HG02938 (cell line): ENCODE measurements around the gene ALPI.

Experiments
- ATAC-seq: cut with Tn5 transposase; IDR thresholded peaks from one replicate; pipeline ENCODE4 v1.9.1; 2021; ENCODE audit warnings: mild to moderate bottlenecking, moderate library complexity; ENCODE audit not compliant: unreplicated experiment

The ALPI gene

DNA sequence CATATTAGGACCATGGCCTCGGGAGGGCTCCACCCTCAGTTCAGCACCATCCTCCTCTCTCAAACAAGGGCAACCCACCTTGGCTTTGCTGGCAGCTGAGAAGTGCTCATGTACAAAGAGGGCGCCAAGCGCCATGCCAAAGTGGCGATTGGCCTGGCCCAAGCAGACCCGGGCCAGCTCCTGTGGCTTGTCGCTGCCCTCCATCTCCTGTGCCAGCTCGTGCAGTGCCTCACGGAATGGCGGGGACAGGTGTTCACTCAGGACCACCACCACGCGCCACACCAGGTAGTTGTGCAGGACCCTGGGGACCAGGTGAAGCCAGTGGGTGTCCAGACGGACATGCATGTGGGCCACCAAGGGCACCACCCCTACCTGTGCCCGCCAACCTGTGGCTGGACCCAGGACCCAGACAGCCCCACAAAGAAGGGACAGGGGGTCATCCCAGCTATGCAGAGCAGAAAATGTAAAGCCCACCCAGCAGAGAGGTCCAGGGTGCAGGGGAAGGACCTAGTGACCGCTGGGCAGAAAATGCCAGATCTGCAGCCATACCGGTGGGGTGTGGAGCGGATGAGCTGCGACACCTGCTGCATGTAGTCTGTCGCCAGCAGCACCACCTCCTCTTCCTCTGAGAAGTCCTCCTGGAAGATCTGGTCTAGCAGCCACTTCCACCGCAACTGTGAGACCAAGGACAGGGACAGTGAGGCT lies 28.1 kb downstream of the ALPI start:
- ATAC-seq = no peak

DNA sequence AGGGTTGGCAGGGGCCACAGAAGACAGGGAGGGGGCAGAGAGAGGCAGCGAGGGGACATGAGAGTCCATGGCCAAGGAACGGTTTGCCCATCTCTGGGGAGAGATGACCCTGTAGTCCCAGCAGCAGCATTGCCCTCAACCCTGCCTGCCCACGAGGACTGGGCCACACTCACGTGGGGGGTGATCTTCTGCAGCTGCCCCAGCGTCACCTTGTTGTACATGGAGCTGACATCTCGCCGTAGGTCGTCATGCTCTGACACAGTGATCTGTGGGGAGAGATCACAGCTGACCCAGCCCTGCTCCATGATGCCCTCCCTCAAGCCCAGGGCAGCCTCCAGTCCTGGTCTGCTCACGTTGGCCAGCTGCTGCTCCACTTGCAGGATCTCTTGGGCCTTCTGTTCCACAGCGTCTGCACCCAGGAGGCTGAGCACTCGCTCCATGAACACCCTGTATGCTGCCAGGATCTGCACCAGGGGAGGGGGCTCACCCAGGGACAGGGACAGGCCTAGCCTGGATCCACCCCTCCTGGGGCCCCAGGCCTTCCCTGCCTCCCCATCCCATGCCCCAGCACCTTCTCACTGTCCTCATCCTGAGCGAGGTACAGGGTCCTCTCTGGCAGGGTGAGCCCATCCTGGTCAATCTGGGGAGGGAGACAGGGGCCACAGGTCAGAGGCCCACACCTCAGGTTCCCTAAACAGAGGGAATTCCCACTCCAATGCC lies 28.8 kb downstream of the ALPI start:
- ATAC-seq = no peak

DNA sequence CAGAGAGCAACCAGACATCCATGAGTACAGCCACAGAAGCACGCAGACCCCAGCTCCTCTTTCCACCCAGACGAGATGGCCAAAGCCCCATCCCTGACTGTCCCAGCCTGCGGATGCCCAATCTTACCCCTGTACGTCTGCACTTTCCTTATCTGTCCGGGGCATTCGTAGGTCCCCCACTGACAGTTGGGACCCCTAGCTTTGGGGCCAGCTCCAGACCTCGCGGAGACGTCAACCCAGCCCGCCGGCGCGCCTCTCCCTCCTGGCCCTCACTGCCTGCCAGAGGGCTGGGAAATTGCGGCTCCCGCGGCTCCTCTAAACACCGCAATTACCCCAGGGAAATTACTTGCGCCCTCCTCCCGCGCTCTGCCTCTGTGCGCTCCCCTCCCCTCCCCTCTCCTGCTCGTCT lies 29.4 kb downstream of the ALPI start:
- ATAC-seq = no peak

DNA sequence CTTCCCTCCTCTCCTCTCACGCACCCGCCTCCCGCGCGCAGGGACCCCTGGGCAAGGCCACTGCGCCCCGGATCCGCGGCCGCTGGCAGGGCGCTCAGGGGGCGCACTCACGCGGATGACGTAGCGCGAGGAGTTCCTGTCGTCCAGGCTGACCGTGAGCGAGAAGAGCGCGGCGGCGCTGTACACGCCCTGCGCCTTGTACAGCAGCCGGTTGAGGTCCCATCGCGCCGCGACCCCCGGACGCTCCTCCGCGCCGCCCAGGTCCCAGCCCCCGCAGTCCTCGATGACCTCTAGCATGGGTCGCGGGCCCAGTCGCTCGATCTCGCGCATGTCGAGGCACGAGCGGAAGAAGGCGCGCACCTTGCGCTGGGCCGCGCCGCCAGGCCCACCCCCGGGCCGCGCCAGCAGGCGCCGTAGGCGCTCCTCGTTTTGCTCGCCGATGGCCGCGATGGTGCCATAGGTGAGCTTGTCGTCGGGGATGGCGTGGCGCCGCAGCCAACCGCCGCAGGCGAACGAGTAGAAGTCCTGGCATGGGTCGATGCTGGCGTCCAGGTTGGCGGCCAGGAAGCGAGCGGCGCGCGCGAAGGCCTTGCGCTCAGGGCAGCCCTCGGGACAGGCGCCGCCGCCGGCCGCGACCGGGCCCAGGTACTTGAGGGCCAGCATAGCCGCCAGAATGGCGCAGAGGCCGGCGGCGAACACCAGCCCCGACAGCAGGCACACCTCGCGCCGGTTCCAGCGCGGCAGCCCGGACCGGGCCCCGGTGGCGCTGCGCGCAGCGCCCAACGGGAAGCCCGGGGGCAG lies 30.0 kb downstream of the ALPI start:
- no peak for ATAC-seq

DNA sequence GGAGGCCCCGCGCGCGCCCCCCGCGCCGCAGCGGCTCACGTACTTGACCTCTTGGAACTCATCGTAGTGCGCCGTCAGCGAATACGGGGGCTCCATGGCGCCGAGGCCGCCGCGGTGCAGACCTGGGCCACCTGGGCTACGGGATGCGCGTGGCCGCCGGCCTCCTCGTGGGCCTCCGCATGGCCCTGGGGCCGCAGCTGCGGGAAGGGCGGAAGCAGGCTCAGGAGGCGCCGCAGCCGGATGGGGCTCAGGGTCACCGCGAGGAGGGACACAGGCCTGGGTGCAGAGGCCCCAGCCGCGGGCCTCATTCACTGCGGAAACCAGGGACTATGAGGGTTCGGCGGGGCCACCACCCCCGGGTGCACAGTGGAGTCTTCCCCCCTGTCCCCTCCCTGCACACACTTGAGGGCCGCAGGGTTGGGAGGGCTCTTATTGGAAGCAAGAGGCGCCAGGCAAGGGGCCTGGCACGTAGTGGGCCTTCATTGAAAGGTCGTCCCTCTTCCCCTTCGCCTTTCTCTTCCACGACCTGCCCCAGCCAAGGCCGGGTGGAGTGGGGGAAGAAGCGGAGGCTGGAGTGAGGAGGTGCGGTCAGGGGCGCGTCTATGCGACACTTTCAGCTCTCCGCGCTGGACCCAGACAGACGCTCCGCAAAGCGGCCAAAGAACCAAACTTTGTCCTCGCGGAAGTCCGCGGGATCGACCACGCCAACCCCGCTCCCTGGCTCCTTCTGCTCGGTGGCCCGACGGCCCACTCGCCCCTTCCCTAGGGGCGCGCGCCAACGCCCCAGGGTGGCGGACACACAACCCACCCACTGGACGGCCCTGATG lies 30.8 kb downstream of the ALPI start:
- no peak for ATAC-seq

DNA sequence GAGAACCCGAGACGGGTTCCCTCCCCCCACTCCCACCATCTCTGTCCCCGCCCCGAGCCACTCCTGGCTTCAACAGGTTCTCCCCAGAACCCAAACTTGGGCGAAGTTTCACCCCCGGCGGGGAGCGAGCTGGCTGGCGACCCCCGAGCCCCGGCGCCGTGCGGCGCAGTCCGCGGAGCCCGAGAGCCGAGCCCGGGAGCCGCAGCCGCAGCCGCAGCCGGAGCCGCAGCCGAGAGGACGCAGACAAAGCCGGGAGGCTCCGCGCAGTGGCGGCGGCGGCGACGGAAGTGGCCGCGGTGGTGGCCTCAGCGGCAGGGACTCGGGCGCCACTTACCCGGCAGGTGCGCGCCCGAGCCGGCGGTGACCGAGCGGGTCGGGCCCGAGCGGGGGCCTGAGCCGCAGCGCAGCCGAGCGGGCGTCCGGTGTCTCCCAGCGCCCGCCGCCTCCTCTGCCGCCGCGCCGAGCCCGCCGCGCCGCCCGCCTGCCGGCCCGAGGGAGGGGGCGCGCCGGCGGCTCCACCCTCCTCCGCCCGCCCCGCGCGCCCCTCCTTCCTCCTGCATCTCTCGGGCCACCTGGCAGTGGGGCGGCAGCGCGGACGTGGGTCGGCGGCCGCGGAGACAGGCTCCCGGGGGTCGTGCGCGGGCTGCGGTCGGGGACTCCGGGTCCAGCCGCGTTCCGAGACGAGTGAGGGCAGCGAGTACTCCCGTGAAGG lies 31.6 kb downstream of the ALPI start, which contains the start of gene ECEL1:
ECEL1 (minus strand) TSS at position 450 of the 712 bp plus-strand sequence. CDS start 1,181 bp downstream, outside the sequence.
- ATAC-seq = no peak

DNA sequence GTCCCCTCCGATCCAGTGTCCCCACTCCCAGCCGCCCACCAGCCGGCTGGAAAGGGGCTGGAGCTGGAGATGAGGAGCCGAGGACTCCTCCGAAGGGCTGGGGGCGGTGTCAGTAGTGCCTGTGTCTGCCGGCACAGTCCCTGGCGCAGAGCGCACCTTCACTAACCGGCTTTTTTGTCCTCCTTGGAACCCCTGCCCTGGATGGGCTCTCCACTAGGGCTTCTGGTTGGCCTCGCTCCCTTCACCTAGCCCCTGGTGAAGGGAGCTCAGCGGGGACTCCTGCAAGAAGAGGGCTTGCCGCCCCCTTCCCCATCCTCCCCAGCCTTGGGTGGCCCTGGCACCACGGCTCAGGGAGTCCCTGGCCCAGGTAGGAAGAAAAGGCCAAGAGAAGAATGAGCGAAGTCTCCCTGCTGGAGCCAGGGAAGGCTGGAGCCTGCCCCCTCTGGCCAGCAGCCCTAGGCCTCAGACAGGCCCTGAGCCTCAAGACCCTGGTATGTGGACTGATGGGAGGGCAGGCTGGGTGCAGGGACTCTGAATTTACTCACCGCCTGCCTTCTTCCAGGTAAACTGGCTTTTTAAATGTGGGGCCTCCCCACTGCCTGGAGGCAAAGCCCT lies 32.3 kb downstream of the ALPI start:
- no peak for ATAC-seq

DNA sequence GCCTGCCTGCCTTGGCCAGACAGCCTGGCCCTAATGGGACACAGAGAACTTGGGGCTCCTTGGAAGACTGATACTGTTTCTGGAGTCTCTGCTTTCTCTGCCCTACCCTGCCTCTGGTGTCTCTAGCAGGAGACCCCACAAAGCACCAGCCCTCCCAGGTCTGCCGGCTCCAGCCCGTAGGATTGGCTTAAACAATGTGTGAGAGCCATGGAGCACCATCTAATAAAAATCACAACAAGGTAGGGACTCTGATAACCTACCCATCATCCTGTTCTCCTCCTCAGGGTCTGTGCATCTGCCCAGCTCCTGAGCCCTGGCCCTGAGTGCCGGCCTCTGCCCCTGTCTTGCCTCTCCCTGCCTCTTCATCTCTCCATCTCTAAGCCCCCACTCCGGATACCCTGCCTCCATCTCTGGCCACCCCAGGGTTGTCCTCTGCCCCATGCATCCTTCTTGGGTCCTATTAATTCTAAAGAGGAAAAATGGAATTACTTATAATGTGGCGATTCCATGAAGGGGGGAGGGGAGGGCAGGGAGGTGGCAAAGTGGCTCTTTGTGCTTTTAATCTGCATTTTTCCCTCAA lies 32.9 kb downstream of the ALPI start:
- no peak for ATAC-seq

DNA sequence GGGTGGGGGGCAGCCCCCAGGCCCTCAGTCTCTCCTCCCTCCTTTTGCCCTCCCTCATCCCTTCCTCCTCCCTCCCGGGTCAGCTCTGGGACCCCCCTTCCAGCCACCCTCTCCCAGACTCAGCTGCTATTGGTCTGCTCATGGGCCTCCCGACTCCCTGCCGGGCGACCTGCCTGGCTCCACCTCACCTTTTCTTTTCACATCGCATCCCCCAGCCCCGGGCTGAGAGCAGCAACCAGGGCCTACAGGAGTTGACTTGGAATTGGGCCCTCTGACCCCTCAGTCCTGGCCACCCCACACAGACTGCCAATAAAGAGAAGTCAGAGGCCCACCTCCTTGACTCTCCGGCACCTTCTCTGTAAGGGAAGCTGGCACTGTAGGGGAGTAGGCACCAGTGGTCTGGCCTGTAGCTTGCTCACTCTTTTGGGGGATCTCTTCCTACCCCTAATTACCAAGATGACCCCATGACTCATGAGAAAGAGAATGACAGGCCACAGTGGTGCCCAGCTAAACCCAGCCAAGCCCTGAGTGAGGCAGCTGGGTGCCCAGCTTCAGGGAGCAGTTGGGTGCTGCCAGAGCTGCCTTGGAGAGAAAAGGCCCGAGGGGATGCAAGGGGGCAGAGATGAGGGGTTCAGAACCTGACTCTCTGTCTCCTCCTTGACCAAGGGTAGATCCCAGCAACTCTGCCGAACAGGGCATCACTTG lies 33.7 kb downstream of the ALPI start:
- ATAC-seq = no peak

DNA sequence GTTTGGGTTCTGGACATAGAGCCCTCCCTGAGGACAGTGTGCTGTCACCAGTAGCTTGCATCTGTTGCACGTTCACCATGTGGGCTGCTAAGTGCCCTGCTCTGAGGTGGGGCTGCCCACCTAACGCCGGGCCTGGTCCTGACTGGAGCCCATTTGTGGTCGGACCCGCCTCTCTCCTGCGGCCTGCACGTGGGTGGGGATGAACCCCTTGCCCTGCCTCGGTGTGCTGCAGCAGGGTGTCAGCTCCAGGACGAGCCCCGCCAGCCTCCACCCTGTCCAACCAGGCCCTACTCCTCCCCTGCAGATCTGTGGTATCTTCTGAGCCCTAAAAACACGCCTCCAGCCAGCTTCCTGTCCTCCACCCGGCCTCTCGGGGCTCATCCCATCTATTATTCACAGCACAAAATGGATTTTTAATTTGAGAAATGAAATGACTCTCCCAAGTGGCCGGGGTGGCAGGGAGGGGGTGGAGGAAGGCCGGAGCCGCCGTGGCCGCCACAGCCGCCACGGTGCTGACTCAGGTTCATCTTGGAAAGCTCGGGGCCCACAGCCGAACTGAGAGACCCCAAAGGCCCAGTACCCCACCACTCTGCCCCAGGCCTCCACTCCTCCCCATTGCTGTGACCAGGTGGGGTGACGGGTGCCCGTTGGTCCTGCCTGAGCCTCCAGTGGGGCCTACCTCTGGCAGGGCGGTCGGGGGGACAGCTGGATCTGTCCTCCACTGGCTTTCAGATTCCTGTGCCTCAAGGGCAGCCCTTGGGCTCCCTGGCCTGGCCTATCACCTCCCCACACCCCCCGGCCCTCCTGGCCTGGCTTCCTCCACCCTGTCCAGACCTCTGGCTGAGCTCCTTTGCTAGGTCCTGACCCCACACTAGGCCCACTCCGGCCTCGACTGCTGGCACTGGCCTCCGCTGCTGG lies 34.5 kb downstream of the ALPI start:
- ATAC-seq = no peak

DNA sequence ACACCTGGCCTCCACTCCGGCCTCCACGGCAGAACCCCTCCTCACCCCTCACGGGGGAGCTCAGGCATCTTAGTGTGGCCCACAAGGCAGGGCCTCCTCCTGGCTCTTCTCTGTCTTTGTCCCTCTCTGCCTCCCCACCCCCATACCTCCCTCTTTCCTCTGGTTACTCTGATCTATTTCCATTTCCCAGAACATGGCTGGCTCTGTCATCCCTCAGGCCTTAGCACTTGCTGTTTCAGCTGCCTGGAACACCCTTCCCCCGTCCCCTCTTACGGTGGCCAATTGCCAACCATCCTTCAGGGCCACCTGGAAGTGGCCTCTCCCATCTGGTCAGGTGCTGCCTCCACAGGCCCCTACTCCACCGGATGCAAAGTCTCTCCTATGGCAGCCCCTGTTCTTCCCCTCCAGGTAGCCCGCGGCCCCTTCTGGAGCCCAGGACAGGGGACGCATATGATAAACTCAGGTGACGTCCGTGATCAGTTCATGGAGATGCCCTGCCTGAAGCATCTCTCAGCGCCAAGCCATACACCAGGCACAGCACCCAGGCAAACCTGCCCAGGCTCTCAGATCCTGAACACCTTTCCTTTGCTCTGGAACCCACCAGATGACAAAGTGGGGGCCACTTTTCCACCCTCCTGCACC lies 35.3 kb downstream of the ALPI start:
- no peak for ATAC-seq

DNA sequence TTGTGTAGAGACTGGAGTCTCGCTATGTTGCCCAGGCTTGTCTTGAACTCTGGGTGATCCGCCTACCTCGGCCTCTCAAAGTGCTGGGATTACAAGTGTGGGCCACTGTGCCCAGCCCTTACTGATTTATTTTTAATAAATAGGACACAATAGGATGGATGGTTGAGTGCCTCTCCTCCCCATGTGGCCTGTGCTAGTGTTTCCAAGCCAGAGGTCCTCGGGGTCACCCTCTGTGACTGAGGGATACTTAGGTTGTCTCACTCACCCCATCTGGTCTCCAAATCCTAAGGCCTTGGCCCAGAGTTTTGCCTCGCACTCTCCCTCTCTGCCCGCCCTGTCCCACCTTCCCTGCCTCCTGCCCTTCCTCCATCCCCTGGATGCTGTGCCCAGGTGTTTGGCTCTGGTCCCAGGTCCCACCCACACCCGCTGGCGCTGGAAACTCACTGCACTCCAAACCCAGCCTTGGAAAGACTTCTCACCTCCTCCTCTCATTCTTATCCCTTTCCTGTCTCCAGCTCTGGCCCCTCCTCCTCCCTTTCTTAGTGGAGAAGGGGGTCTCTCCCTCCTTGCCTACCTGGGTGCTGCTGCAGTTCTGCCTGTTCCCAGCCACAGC lies 36.4 kb downstream of the ALPI start:
- ATAC-seq = no peak

DNA sequence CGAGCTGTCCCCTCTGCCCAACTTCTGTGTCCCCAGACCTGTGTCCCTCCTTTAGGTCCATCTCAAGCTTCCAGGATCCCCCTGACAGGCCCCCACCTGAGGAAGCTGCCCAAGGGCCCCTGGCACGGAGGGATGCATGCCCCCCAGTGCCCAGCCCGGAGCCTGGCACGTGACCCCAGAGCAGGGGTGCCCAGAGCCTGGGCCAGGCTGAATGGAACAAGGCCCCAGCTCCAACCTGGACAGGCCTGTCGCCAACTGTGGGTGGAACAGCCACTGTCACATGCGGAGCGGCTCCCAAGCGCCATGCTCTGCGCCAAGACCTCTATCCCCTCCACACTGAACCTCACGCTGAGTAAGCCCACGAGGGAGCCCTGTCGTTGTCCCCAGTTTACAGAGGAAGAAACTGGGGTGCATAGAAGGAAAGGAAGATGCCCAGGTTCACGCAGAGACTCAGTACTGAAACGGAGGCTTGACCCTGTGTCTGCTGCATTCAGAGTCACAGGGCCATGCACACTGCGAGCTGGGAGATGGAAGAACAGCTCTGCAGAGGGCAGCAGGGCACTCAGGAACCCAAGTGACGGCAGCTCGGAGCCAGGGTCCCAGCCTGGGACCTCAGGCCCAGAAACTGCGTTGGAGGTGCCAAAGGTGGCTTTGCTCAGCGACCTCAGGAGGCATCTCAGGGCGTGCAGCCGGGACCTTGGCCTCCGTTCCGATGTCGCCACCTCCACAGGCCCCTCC lies 37.2 kb downstream of the ALPI start:
- ATAC-seq = no peak

DNA sequence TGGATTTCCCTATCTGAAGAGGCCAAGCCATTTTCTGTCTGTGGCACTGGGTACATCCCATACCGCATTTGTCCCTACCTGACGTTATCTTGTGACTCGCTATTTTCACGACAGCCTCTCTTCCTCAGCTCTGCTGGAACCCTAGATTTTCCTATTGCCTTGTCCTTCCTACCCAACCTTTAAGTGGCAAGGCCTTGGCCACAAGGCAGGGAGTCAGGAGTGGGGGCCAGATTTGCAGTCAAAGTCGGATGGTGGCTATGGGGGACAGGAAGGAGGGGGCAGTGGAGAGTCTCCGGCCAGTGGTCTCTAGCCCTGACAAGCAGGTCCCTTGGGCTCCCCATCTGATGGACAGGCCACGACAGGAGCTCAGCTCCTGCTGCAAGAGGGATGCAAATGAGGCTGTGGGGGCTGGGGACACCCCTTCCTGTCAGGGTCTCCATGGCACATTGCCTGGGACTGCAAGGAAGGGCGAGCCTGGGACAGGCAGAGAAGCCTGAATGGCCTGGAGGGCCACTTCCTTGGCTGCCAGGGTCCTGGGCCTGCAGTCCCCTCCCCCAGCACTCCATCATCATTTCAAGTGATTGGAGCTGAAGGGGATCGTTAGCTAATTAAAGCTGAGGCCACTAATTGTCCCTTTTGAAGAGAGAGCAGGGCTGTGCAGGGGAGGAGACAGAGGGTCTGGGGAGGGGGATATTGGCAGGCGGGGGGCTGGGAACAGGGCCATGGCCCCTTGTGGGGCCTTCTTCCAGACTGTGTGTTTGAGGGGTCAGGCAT lies 37.9 kb downstream of the ALPI start:
- ATAC-seq = no peak

DNA sequence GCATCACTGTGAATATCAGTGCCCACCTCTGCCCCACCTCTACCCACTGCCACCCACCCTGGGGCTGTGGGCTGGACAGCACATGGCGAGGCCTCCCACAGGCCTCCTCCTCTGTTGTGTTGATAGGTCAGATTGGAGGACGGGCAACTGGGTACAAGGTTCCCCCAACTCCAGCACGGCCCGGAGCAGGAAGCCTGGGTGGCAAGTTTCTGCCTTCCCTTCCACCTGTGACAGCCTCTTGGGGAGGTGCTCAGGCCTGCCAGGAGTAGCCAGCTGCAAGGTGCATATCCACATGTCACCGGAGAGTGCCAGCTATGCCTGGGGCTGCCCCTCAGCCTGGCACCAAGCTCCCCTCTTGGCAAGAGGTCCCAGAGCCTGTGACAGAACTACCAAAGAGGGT lies 38.6 kb downstream of the ALPI start:
- no peak for ATAC-seq
